ENCODE results near the gene MAFF.
"Not testable (repeated sequence)": the region's sequence is repeated elsewhere in the genome, so short reads cannot be mapped to it uniquely, and the experiment has no call there.

MAFF gene

DNA sequence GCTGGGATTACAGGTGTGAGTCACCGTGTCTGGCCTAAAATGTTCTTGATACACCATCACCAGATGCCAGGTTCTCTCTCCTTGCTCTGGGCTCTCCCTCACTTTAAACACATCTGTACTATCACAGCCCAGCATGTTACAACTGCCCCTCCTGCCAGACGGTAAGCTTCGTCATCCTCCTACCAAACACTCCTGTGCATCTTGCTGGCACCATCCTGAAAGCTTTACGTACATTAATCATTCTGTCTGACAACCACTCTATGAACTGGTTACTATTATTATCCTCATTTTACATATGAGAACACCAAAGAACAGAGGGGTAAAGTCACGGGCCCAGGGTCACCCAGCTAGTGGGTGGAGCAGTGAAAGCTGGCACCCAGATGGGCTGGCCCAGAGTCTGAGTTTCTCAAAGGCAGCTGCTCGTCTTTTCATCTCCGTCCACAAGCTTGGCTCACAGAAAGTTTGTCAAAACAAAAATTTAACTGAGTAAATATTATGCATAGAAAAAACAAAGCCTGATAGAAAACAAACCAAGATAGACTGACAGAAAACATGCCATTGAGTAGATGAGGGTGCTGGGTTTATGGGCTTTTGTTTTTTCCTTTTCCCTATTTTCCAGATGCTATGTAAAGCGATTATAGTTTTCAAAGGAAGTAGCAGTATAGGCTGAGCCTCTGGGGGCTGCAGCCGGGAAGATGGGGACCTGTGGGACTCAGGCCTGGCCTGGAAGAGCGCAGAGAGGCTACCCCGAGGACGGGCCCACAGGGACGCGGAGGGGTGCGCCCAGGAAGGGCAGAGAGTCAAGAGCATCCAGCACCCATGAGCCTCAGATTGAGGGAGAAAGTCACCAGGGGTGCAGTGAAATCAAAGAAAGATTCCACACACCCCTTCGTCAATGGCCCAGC lies 29.6 kb upstream of the MAFF start:
- in situ Hi-C loops (cut with HindIII; ENCODE audit: low pct_unique_long_range_greater_than_20kb, low sequenced_read_pairs): no loop called here
- no peak for DNase-seq (ENCODE audit: low read depth in 1 of 2, low spot score in 1 of 2)

DNA sequence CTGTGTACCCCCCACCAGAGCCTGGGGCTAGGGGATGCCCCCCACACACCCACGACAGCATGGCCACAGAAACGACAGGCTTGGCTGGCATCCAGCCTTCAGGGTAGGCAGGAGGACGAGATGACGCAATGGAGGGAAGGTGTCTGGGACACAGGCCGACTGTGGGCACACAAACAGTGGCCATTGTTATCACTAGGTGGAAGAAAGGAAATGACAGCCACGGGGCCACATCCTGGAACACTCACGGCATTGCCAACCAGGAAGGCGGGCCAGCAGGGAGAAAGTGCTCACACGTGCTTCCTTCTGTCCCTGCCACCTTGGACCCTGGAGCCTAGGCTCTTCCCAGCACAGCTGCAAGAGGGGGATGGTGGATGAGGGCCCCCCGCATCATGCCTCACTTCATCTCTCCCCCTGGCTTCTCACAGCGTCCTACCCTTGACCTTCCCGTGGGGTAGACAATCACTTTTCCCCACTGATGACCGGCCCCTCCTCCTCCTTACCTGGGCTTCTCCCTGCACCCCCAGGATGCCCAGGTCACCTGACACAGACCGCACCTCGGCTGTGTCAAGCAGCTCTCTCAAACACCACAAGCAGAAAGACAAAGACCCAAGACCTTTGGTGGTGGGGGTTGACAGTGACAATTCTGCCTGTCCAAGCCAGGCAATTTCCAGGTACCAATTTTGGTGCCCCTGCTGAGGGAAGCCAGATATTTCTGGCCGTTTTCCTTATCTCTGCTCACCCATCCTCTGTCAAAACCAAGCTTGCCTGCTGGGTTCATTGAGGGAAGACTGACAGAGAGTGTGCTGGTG lies 28.8 kb upstream of the MAFF start:
- no peak for TF ChIP-seq JUND (IDR thresholded peaks at IDR 0.05; ENCODE audit: low read depth)

More for the DNA sequence above, 29.6 kb upstream of the MAFF start:
- no peak for TF ChIP-seq JUND (IDR thresholded peaks at IDR 0.05; ENCODE audit: low read depth)

GRCh38 chr22:38173641-38173906 lies 28.2 kb upstream of the MAFF start:
- no peak for DNase-seq (ENCODE audit: low read depth in 1 of 2, low spot score in 1 of 2)
- in situ Hi-C loops (cut with HindIII; ENCODE audit: low pct_unique_long_range_greater_than_20kb, low sequenced_read_pairs): no loop called here
- no peak for TF ChIP-seq JUND (IDR thresholded peaks at IDR 0.05; ENCODE audit: low read depth)

More for the DNA sequence above, 28.8 kb upstream of the MAFF start:
- no peak for DNase-seq (ENCODE audit: low read depth in 1 of 2, low spot score in 1 of 2)
- in situ Hi-C loops (cut with HindIII; ENCODE audit: low pct_unique_long_range_greater_than_20kb, low sequenced_read_pairs): no loop called here

- DNase-seq (ENCODE audit: low read depth in 1 of 2, low spot score in 1 of 2): no peak
- no peak for TF ChIP-seq JUND (IDR thresholded peaks at IDR 0.05; ENCODE audit: low read depth)
- in situ Hi-C loops (cut with HindIII; ENCODE audit: low pct_unique_long_range_greater_than_20kb, low sequenced_read_pairs): no loop called here
Observed at GRCh38 chr22:38174626-38175025, 27.2 kb upstream of the MAFF start.

DNA sequence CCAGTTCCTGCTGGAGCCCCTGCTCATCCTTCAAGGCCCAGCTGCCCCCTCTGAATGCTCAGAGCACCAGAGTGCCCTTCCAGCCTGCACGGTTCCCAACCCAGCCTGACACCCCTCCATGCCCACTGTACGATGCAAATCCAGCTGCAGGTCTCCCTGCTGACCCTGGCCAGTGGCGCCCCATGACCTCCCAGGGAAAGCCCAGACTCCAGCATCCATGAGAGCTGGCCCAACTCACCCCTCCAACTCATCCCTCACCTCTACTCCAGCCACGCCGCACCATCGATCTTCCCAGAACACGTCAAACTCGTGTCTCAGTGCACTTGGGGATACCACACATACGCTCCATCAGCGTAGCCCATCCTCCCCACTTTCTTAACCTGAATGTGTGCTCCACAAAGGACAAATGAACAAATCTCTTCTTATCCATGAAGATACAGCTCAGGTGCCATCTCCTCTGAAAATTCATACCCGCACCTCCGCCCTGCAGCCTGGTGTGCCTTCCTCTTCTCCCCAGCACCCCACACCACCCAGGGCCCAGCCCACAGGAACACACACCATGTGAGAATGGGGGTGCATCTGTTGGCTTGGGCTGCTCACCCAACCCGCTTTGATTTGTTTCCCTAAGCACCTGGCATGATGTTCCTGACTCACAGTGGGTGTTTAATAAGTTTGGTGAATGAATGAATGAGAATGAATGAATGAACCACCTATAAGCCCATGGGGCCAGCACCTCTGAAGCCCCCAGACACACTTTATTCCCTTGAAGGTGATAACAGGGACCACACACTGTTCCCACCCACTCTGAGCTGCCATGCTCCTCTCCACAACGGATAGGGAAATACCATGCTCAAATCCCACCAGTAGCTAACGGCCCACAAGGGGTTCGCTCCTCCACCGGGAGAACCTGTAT lies 26.3 kb upstream of the MAFF start:
- in situ Hi-C loops (cut with HindIII; ENCODE audit: low pct_unique_long_range_greater_than_20kb, low sequenced_read_pairs): no loop called here
- no peak for TF ChIP-seq JUND (IDR thresholded peaks at IDR 0.05; ENCODE audit: low read depth)
- DNase-seq (ENCODE audit: low read depth in 1 of 2, low spot score in 1 of 2): no peak

DNA sequence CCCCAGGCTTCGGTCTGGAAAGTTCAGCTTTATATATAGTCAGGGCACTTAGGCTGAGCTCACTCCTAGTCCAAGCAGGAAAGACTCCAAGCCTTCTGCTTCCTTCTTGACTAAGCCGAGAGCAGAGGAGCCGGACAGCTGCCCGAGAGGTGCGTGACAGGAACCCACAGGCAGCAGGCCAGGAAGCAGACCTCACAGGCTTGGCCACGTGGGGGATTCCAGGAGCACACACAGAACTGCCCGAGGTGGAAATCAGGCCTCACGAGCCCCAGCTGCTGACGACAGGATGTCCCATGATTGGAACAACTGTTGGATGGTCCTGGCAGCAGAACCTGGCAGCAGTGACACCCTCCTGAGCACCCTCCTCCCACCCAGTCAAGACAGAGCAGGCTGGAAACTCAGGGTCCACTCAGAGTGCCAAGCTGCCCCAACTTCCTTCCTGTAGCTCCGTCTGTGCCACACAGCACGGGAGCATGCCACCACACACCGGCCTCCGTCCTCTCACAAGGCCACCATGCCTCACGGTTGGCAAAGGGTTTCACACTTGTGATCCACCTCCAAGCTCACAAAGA lies 25.5 kb upstream of the MAFF start:
- in situ Hi-C loops (cut with HindIII; ENCODE audit: low pct_unique_long_range_greater_than_20kb, low sequenced_read_pairs): no loop called here
- no peak for TF ChIP-seq JUND (IDR thresholded peaks at IDR 0.05; ENCODE audit: low read depth)
- peak in 1 of 2 experiments; percentile 68 for DNase-seq (ENCODE audit: low read depth in 1 of 2, low spot score in 1 of 2)

GRCh38 chr22:38177044-38177443 lies 24.8 kb upstream of the MAFF start:
- TF ChIP-seq JUND (IDR thresholded peaks at IDR 0.05; ENCODE audit: low read depth): no peak
- DNase-seq (ENCODE audit: low read depth in 1 of 2, low spot score in 1 of 2): no peak
- in situ Hi-C loops (cut with HindIII; ENCODE audit: low pct_unique_long_range_greater_than_20kb, low sequenced_read_pairs): no loop called here

- in situ Hi-C loops (cut with HindIII; ENCODE audit: low pct_unique_long_range_greater_than_20kb, low sequenced_read_pairs); DNase-seq (ENCODE audit: low read depth in 1 of 2, low spot score in 1 of 2): not testable (repeated sequence)
Observed at GRCh38 chr22:38177571-38177925, 24.2 kb upstream of the MAFF start.

GRCh38 chr22:38177926-38178604 lies 23.7 kb upstream of the MAFF start:
- peak; percentile 91; the same call in 1 of the 2 replicates for TF ChIP-seq JUND (IDR thresholded peaks at IDR 0.05; ENCODE audit: low read depth)
- in situ Hi-C loops (cut with HindIII; ENCODE audit: low pct_unique_long_range_greater_than_20kb, low sequenced_read_pairs): no loop called here
- DNase-seq (ENCODE audit: low read depth in 1 of 2, low spot score in 1 of 2): peak; percentile 21 to 92

- in situ Hi-C loops (cut with HindIII; ENCODE audit: low pct_unique_long_range_greater_than_20kb, low sequenced_read_pairs); DNase-seq (ENCODE audit: low read depth in 1 of 2, low spot score in 1 of 2): not testable (repeated sequence)
Observed at GRCh38 chr22:38178605-38178937, 23.2 kb upstream of the MAFF start.

DNA sequence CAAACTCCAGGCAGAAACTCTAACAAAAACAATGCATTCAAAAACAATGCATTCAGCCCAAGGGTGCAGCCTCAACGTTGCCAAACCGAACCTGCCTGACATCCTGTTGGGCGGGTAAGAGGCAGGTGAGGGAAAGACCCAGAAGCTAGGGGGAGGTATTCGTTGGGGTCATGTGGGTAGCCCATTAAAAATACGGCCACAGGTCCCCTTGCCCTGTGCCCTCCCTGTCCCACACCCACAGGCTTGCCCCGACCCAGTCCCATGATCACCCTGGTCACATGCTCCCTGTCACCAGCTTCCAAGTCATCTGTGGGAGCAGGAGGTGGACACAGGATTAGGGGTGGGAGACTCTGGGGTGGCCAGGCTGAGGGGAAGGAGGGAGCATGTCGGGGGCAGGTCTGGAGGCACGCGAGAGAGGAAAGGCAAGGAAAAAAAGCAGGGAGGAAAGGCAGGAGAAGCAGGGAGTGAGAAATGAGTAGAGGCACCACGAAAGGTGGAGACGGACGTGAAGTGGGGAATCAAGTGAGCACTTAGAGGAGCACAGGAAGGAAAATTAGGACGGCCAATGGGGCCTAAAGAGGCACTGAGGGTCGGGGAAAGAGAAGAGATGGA lies 20.8 kb upstream of the MAFF start:
- no peak for TF ChIP-seq JUND (IDR thresholded peaks at IDR 0.05; ENCODE audit: low read depth)
- peak in 1 of 2 experiments; percentile 92 for DNase-seq (ENCODE audit: low read depth in 1 of 2, low spot score in 1 of 2)
- in situ Hi-C loops (cut with HindIII; ENCODE audit: low pct_unique_long_range_greater_than_20kb, low sequenced_read_pairs): no loop called here

Measured in T47D (cell line).